Stimulated activated CD8-positive, alpha-beta memory T cell treated with anti-CD3 and anti-CD28 coated beads, Interleukin-4, amount 100 ng/mL, for 4 hours (primary cell): ENCODE results near the gene SEMA4D.

Experiments used
- DNase-seq, 2 donors: peaks; one replicate each; pipeline ENCODE4 v3.0.0-alpha.2; 2020; ENCODE audit warnings: low read depth in 2 of 2, low spot score in 1 of 2

SEMA4D gene

DNA sequence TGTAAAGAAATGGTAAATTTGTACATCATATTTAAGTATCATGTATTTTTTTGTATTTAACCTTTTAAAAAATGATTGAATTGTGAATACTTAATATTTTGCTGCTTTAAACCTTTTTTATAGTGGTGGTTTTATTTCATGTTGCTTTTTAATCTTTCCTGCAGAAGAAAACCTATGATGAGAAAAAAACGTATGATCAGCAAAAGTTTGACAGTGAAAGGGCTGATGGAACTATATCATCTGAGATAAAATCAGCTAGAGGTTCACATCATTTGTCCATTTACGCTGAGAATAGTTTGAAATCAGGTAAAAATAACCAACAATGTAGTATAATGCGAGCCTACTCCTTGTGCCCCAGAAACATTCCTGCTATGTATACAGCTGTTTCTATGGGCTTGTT, 172.2 kb downstream of the SEMA4D start:
- no peak for DNase-seq

DNA sequence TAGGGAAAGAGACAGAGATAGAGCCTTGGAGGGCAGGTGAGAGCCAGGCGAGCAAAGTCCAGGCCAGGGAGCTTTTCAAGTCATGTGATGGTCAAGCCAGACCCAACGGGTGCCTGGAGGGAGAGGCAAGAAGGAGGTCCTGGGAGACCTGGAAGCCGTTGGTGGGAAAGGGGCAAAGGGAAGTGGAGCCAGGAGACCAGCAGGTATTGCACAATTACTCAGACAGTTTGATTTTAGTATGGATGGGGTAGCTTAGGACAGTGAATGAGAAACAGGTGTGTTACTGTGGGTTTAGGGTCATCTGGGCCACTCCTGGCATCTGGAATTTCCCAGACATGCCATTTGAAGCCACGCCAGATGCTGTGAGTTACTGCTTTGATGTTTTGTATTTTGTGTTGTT, 174.5 kb downstream of the SEMA4D start:
- DNase-seq: no peak

DNA sequence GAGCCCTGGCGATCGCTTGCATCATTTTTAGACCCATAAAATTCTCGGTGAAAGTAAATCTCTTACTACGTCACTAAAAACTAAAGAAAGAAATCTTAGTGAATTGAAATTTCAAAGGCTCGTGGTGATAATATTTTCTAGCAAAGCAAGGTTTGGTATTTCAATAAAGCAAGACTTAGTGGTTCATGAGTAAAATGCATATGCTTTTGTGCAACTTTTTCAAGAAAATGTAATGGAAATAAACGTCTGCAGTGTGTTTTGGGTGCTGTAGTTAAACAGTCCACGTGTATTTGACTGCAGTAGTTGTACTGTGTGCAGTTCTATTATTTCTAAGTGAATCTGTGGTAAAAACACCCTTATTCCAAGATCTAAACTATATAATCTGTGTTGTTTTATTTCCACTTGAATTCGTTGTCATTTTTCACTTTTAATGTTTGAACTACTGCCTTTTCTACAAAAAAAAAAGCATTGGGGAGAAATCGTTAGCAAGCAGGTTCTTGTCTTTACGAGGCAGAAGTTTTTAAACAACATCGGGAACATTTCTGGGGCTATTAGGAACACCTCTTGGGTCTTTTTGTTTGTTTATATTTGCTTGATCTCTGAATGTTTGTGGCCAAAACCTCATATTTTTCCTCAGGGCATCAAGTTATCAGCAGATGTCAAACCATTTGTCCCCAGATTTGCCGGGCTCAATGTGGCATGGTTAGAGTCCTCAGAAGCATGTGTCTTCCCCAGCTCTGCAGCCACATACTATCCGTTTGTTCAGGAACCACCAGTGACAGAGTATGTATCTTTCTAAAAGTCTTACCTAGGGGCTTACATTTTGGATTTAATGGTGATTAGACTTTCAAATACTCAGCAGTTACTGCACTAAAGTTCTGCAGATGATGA, 178.7 kb downstream of the SEMA4D start:
- no peak for DNase-seq

DNA sequence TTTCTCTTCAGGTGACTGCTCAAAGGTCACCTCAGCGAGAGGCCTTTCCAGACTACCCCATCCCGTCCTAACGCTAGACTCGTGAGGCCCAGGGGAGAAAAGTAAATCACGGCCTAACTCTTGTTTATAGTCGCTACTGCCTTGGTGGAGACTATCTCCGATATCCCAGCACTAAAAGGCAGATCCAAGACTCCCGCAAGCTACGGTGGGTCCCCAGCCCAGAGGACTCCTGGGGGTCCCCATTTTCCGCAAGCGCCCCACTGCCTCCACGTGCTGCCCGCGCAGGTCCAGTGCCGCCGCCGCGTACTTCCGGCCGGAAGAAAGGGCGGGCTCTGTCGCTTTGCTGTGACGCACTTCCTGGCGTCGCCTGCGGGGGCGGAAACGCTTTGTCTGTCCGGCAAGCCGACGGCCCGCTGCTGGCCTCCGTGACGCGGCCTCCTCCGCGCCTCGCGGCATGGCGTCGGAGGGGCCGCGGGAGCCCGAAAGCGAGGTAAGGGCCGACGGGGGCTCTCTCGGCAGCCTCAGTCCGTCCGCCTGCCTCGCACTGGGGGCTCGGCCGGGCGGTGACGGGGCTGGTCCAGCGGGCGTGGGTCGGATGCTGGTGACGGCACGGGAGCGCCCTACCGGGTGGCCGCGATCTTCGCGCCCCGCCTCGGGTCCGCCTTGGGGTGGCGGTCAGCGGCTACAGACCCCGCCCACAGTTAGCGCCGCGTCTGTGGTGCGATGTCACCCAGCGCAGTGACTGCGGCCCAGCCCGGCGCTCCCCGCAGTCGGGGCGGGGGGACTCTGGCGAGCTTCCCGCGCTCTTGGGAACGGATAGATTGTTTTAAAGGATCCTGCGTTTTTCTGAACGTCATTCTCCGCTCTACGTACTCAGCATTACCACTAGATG, 179.5 kb downstream of the SEMA4D start, which contains the start of gene SECISBP2:
TSS of gene SECISBP2 (plus strand) at position 378 of the 892 bp plus-strand sequence. CDS start at position 455, 77 bp downstream.
- peak; percentile 85 to 89 for DNase-seq

DNA sequence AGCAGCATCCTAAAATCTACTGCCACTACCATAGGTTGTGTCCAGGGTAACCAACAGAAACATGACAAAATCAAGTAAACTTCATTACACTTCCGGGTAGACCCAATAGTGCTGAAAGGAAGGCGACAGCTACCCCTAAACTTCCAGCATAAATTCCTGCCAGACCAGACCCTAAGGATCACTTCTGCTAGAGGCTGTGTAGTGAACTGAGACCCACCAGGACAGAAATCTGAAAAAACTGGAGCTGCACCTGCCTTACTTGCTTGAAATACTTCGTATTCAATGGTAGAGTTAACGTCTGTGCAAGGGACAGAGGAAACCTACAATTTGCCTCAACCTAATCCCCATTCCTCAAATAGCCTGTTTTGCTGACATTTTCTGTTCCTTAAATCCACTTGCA, 180.6 kb downstream of the SEMA4D start:
- no peak for DNase-seq

DNA sequence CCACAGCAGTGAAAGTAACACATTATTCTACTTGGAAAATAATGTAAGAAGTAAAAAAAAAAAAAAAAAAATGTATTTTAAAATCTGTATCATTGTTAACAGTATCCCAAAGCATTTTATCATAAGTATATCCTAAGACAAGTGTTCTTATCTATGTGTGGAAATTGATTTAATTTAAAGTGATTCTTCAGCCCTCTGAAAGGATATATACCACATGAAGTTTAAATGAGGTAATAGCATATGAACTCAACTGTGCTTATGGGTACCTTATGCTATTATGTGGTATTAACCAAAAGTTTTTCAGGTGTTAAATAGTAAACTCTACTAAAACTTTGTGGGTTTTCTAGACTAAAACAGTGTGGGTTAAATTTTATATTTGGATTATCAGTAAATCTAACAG, 182.4 kb downstream of the SEMA4D start:
- DNase-seq: no peak

DNA sequence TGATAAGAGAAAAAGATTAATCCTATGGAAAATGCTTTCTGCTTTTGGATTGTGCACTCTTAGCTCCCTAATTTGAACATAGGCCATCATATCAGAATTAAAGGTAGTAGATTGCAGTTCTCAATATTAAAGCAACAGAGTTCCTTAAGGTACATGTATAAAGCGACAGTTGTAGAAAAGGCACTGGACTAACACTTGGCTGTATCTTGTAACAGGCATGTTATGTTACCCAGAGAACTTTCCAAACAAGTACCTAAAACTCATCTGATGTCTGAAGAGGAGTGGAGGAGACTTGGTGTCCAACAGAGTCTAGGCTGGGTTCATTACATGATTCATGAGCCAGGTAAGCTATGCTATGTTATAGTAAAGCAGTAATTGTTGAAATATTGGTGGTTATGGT, 183.0 kb downstream of the SEMA4D start:
- no peak for DNase-seq

DNA sequence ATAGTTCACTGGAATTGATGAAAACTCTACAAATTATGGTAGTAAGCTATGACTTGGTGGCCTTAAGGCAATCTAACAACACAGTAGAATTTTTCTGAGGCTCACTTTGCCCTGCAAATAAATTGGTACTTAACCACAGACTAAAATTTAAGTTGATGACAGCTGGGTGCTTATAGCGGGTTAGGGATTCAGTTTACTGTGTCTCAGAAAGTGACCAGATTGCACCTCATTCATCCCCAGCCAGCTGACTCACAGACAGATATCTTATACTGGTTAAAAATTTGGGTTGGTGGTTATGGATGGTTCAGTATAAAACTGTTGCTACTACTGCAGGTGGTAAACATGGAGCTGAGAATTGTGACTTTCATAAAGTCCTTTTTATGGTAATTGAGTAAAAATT, 184.1 kb downstream of the SEMA4D start:
- DNase-seq: no peak

DNA sequence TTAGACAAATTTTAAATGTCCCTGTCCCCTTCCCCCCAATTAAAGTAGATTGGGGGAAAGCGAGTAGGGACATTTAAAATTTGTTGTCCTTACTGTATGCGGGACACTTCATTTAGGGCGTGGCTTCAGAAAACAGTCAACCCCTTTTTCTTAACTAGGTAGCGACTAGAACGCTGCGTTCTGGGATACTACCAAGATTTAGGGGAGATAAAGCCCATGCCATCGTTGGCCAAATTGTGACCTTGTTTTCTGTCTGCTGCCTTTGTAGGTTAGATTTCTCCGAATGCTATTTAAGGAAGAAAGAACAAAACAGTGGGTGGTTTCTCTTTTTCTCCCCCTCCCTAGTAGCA, 185.7 kb downstream of the SEMA4D start:
- no peak for DNase-seq

DNA sequence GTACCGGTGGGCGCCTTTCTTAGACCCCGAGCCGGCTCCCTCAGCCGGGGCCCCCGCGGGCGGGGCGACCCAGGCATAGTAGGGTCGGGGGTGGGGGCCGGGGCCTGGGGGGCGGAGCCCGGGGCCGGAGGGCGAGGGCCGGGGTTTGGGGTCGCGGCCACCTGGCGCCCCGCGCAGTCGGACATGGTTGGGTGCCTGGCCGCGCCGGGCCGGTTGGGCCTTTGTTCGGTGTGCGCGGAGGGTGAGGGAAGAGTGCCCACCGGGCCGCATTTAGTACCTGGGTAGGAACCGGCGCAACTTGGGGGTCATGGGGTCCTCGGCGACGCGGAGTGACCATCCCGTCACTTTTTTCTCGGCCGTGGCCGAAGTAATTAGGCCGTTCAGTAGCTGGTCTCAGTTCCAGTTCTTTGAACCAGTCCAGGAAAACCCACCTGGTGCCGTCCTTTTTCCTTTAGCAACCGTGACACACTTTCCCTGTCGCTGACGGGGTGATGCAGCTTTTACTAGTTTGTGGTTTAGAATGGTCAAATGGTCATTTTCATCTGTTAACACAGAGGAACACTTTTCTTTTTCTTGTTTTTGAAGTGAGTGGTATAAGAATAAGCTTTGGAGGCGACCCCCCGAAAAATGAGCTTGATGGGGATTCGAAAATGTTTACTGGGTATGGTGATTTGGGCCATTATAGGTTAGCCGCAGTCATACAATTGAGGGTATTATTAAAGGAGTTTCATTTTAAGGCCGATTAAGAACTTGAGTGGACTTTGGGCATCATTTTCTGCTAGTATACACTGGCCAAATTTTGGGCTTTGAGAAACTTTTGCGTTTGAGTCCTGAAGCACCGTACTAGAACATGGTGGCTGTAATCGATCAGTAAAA, 186.3 kb downstream of the SEMA4D start:
- DNase-seq: no peak
